ENCODE results near the gene LY6G5B.

DNA sequence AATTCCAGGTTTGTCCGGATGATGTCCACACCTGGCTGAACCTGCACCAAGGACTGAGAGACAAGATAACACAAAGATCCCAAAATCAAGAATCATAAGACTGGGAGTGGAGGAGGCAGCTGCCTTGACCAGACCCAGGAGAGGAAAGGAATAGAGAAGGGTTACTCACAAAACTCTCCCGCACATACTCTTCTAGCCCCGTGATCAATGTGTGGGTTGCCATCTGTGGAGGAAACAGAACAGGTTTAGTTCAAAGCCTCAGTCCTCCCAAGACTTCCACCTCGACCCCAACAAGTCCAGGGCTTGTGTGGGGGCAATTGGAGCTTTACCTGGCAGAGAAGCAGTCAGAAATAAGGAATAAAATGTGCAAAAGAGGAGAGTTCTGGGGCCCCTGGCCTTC, 28.4 kb upstream of the LY6G5B start:
- TF ChIP-seq, protein P1, sequence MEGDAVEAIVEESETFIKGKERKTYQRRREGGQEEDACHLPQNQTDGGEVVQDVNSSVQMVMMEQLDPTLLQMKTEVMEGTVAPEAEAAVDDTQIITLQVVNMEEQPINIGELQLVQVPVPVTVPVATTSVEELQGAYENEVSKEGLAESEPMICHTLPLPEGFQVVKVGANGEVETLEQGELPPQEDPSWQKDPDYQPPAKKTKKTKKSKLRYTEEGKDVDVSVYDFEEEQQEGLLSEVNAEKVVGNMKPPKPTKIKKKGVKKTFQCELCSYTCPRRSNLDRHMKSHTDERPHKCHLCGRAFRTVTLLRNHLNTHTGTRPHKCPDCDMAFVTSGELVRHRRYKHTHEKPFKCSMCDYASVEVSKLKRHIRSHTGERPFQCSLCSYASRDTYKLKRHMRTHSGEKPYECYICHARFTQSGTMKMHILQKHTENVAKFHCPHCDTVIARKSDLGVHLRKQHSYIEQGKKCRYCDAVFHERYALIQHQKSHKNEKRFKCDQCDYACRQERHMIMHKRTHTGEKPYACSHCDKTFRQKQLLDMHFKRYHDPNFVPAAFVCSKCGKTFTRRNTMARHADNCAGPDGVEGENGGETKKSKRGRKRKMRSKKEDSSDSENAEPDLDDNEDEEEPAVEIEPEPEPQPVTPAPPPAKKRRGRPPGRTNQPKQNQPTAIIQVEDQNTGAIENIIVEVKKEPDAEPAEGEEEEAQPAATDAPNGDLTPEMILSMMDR (conservative IDR thresholded peaks at IDR 0.05; ENCODE audit: low read length), result no peak
- TF ChIP-seq EZH2phosphoT487 (IDR thresholded peaks at IDR 0.05; ENCODE audit: borderline replicate concordance, low read depth, low read length), result no peak
